Vagina (tissue), 2 donors: ENCODE measurements around the gene ATP6V0E2.

Source experiments
- CTCF ChIP-seq, 3 experiments: fragments of 450-650 bp in 2 of 3; fragments of 200-600 bp in 1 of 3; sonication (generic) in 1 of 3; IDR thresholded peaks; one replicate each; pipeline ENCODE4 v1.5.1; 2017 to 2019; ENCODE audit warnings: antibody characterized with exemption in 3 of 3, mild to moderate bottlenecking in 2 of 3, moderate library complexity in 2 of 3
- POLR2A ChIP-seq, 2 donors: fragments of 450-650 bp; IDR thresholded peaks; one replicate each; pipeline ENCODE4 v1.6.1; 2017; ENCODE audit warnings: antibody characterized with exemption in 2 of 2, mild to moderate bottlenecking in 2 of 2, moderate library complexity in 2 of 2
- POLR2AphosphoS5 ChIP-seq, 2 donors: sonication (generic); formaldehyde crosslinking; IDR thresholded peaks; one replicate each; pipeline ENCODE4 v1.9.0; 2017; ENCODE audit warnings: antibody characterized with exemption in 2 of 2, mild to moderate bottlenecking in 2 of 2, low read depth in 1 of 2; ENCODE audit not compliant: insufficient read depth in 1 of 2

DNA sequence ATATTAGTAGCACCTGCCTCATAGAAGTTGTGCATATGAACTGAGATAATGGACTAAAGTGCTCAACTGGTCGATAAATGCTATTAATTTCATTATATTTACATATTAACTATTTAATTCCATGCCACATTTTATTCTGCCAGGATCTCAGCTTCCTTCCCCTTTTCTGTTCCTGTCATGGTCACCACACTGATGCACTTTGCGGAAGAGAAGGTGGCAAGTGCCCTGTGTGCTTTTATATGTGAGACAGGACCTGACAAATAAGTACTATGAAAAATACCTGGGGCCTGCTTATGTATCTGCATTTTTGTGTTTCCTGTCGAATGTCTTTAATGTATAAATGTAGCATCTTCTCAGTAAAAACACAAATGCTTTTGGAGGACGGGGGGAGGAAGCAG lies 12.2 kb downstream of the ATP6V0E2 start:
- TF ChIP-seq POLR2A (IDR thresholded peaks at IDR 0.05) (no peak), CTCF (IDR thresholded peaks at IDR 0.05) (no peak), POLR2AphosphoS5 (IDR thresholded peaks at IDR 0.05; ENCODE audit: insufficient read depth in 1 of 2, low read depth in 1 of 2) (no peak)
